Mammary epithelial cell (primary cell): Measurements from ENCODE around the gene KRT86.

Experiments used
- CTCF ChIP-seq, 2 donors: IDR thresholded peaks in 1 of 2; conservative IDR thresholded peaks in 1 of 2; 2 replicates each; pipeline ENCODE4 v1.5.1; 2011 to 2012; ENCODE audit warnings: inconsistent platforms in 2 of 2, low read length in 2 of 2, mild to moderate bottlenecking in 2 of 2, control low read depth in 1 of 2, low read depth in 1 of 2; ENCODE audit not compliant: insufficient read depth in 1 of 2; ENCODE audit errors: extremely low read depth in 1 of 2
- EZH2 ChIP-seq: IDR thresholded peaks from 2 replicates; pipeline ENCODE4 v1.6.1; 2012; ENCODE audit warnings: low read length, inconsistent platforms, borderline replicate concordance

- no peak for TF ChIP-seq CTCF (conservative IDR thresholded peaks at IDR 0.05 in 1 of 2, IDR thresholded peaks at IDR 0.05 in 1 of 2; ENCODE audit: extremely low read depth in 1 of 2, insufficient read depth in 1 of 2, low read depth in 1 of 2, low read length in 2 of 2)
- TF ChIP-seq EZH2, result no peak
Observed at GRCh38 chr12:52347551-52348510, 73.4 kb downstream of the KRT86 start.
